ENCODE results near the gene HGD. TPM values are rescaled to one million over a fixed set of nuclear protein-coding genes. Genes with fewer than 3 reads are reported as not detected.
A peak's percentile ranks its signal among the peaks of the same experiment; 100 is the strongest.
"Not testable (repeated sequence)": the region's sequence is repeated elsewhere in the genome, so short reads cannot be mapped to it uniquely, and the experiment has no call there.

Gene HGD
- total and polyA plus RNA-seq, 7 experiments from 2014 or later = 0.44 to 4.9 (median 2.6) TPM; not detected in 2

DNA sequence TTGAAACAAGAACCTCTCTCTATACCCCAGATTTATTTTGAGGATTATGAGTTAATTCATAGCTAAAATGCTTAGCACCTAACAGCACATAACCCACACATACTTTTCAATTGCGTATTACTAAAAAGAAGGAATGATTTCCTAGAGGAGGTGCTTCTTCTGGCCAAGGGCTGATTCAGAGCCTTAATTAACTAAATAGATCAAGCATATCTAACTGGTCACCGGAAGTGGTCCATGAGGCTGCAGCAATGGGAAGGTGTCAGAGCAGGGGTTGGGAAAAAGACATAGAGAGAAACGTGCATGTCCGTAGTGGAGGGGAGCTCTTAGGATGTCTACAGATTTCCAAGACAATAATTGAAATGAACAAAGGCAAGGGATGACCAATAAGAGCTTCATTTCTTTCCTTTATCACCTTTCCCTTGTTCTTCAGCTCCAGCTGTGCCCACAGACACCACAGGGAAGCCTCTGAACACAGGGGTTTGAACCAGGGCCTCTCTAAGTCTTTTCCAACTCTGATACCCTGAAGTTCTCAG, 467 bp downstream of the HGD start:
- intact Hi-C loops (cut with micrococcal nuclease) = no loop called here
- Mint-ChIP-seq H3K4me1 (peaks cover 3 to 11% (median 4%) of the 10 kb centered on the region in 7 donors), H3K36me3 (peaks cover 0 to 17% (median 12%) of the 10 kb centered on the region in 5 donors), H3K27ac (no peak overlapping the region), H3K27me3 (peaks cover 0 to 16% (median 8%) of the 10 kb centered on the region in 5 donors), H3K4me3 (no peak overlapping the region), H3K9me3 (peaks cover 2 to 19% (median 10%) of the 10 kb centered on the region in 11 donors)
- Histone ChIP-seq H3K9me3 (ENCODE audit: control insufficient read depth in 2 of 3, low read length in 3 of 3) (peaks cover 0 to under 1% (median 0%) of the 10 kb centered on the region in 3 experiments), H3K27ac (ENCODE audit: low read depth, low read length) (no peak overlapping the region), H3K27me3 (ENCODE audit: control insufficient read depth in 2 of 2, insufficient read depth in 2 of 2, low read length in 2 of 2) (no peaks in the 10 kb centered on the region), H3K4me3 (ENCODE audit: low read length) (no peak overlapping the region), H3K4me1 (ENCODE audit: control insufficient read depth in 2 of 2, insufficient read depth in 2 of 2, low read length in 2 of 2) (no peaks in the 10 kb centered on the region), H3K36me3 (ENCODE audit: control insufficient read depth in 2 of 3, insufficient read depth in 3 of 3, low read length in 3 of 3) (no peaks in the 10 kb centered on the region)
- ChIA-PET CTCF (no interaction called here), POLR2A (interaction anchor here (0.6 to 0.8 kb wide), 2 partner anchors 37 to 67 kb away, joined by 3 read pairs; no protein-coding TSS in a partner anchor)
- DNase-seq = no peak
- no peak for ATAC-seq

DNA sequence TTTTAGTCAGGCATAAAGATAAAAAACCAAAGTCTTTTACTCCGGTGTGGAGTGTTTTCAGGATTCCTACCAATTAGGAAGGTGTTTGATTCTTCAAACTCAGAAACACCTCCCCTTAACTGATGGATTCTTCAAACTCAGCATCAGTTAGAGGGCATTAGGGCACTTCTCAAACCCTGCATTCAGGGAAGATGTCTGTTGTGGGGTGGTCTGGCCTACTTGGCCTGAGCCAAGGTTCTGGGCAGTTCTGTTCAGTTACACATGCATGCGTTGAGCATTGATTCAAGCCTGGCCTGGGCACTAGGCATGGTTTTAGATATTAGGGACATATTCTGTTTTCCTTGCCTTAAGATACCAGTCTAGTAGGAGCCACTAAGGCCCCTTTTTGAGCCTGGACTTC, 1.0 kb downstream of the HGD start:
- DNase-seq (no peak), ATAC-seq (no peak)
- Histone ChIP-seq H3K9me3 (ENCODE audit: control insufficient read depth in 2 of 3, low read length in 3 of 3) (peaks cover 0 to 5% (median 0%) of the 10 kb centered on the region in 3 experiments), H3K27ac (ENCODE audit: low read depth, low read length) (no peak overlapping the region), H3K4me1 (ENCODE audit: control insufficient read depth in 2 of 2, insufficient read depth in 2 of 2, low read length in 2 of 2) (no peaks in the 10 kb centered on the region), H3K27me3 (ENCODE audit: control insufficient read depth in 2 of 2, insufficient read depth in 2 of 2, low read length in 2 of 2) (no peaks in the 10 kb centered on the region), H3K4me3 (ENCODE audit: low read length) (no peak overlapping the region), H3K36me3 (ENCODE audit: control insufficient read depth in 2 of 3, insufficient read depth in 3 of 3, low read length in 3 of 3) (no peaks in the 10 kb centered on the region)
- H3K4me3 Mint-ChIP-seq = no peak overlapping the region
- ChIA-PET CTCF (no interaction called here), POLR2A (no interaction called here)
- H3K27ac Mint-ChIP-seq = no peak overlapping the region
- intact Hi-C loops (cut with micrococcal nuclease) = no loop called here
- H3K9me3 Mint-ChIP-seq = peaks cover 2 to 25% (median 11%) of the 10 kb centered on the region in 11 donors
- peaks cover under 1 to 18% (median 8%) of the 10 kb centered on the region in 5 donors for H3K27me3 Mint-ChIP-seq
- peaks cover 0 to 19% (median 12%) of the 10 kb centered on the region in 5 donors for H3K36me3 Mint-ChIP-seq
- peaks cover 3 to 11% (median 4%) of the 10 kb centered on the region in 7 donors for H3K4me1 Mint-ChIP-seq

DNA sequence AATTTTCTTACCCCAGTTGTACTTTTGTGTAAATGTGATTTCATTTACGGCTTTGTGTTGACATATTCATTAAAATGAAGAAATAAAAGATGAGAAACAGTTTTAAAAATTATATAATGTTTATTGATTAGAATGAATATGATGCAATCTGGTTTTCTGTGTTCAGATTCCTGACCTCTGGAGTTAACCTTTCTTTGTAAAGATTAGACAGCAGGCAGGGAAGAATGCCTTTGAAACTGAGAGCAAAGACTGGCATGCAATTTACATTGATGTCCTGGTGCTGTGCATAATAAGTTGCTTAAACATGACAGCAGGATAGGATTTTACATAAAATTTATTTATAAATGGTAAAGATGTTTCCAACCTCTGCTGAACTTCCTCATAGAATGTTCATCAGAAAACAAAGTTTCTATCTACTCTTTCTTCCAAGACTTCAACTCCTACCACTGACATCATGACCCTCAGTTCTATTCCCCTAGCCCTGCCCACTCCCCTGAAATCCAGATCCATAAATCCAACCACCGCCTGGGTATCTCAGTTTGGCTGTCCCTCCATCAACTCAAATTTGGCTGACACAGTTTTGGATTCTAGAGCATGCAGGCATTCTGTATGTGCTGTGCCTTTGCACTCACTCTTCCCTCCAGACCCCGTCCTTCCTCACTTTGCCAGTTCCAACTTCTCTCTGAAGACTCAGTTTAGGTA, 1.7 kb downstream of the HGD start:
- Histone ChIP-seq H3K27ac (ENCODE audit: low read depth, low read length) (no peak overlapping the region), H3K36me3 (ENCODE audit: control insufficient read depth in 2 of 3, insufficient read depth in 3 of 3, low read length in 3 of 3) (no peaks in the 10 kb centered on the region), H3K9me3 (ENCODE audit: control insufficient read depth in 2 of 3, low read length in 3 of 3) (peaks cover 0 to 5% (median 0%) of the 10 kb centered on the region in 3 experiments), H3K27me3 (ENCODE audit: control insufficient read depth in 2 of 2, insufficient read depth in 2 of 2, low read length in 2 of 2) (no peaks in the 10 kb centered on the region), H3K4me3 (ENCODE audit: low read length) (no peak overlapping the region), H3K4me1 (ENCODE audit: control insufficient read depth in 2 of 2, insufficient read depth in 2 of 2, low read length in 2 of 2) (no peaks in the 10 kb centered on the region)
- ATAC-seq (no peak), DNase-seq (no peak)
- Mint-ChIP-seq H3K36me3 (peaks cover 0 to 22% (median 12%) of the 10 kb centered on the region in 5 donors), H3K27ac (no peak overlapping the region), H3K27me3 (peaks cover 8 to 19% (median 8%) of the 10 kb centered on the region in 5 donors), H3K4me3 (no peak overlapping the region), H3K9me3 (peaks cover 2 to 30% (median 10%) of the 10 kb centered on the region in 11 donors), H3K4me1 (peaks cover 3 to 11% (median 4%) of the 10 kb centered on the region in 7 donors)
- CTCF ChIA-PET = interaction anchor here (0.6 kb wide), 1 partner anchor 1878 kb away, joined by 3 read pairs; no protein-coding TSS in a partner anchor
- POLR2A ChIA-PET = no interaction called here
- intact Hi-C loops (cut with micrococcal nuclease) = no loop called here

DNA sequence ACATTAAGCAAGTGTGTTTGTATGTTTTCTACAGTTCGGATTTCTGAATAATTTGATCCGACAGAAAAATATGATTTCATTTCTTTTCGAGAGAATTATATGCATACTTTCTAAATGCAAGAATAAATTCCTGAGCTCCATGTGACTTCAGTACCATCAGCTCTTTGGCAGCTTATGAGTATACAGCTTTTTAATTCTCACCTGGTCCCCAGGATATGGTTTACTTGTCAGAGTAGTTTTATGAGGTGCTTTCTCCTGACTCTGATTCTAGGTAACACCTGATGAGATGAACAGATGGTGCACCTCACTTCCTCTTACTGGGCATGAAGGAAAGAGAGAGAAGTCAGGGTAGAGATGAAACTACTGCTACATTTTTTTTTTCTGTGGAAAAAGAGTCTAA, 3.1 kb downstream of the HGD start:
- DNase-seq (no peak), ATAC-seq (no peak)
- Histone ChIP-seq H3K9me3 (ENCODE audit: control insufficient read depth in 2 of 3, low read length in 3 of 3) (peaks cover 0 to 5% (median 0%) of the 10 kb centered on the region in 3 experiments), H3K27me3 (ENCODE audit: control insufficient read depth in 2 of 2, insufficient read depth in 2 of 2, low read length in 2 of 2) (no peaks in the 10 kb centered on the region), H3K27ac (ENCODE audit: low read depth, low read length) (no peak overlapping the region), H3K4me1 (ENCODE audit: control insufficient read depth in 2 of 2, insufficient read depth in 2 of 2, low read length in 2 of 2) (no peaks in the 10 kb centered on the region), H3K36me3 (ENCODE audit: control insufficient read depth in 2 of 3, insufficient read depth in 3 of 3, low read length in 3 of 3) (no peaks in the 10 kb centered on the region), H3K4me3 (ENCODE audit: low read length) (no peak overlapping the region)
- H3K27ac Mint-ChIP-seq = no peak overlapping the region
- H3K36me3 Mint-ChIP-seq = peaks cover 0 to 21% (median 12%) of the 10 kb centered on the region in 5 donors
- POLR2A ChIA-PET = interaction anchor here (0.8 to 1.2 kb wide), 3 partner anchors 13 to 63 kb away, joined by 3 to 5 read pairs (median 4); partner anchors contain the start of genes GTF2E1 and RABL3
- CTCF ChIA-PET = interaction anchor here (0.7 to 0.8 kb wide), 2 partner anchors 10 to 134 kb away, joined by 4 to 5 read pairs; no protein-coding TSS in a partner anchor
- H3K9me3 Mint-ChIP-seq = peaks cover 2 to 30% (median 10%) of the 10 kb centered on the region in 11 donors
- intact Hi-C loops (cut with micrococcal nuclease) = no loop called here
- H3K4me1 Mint-ChIP-seq = peaks cover 3 to 11% (median 4%) of the 10 kb centered on the region in 7 donors
- peaks cover 8 to 19% (median 10%) of the 10 kb centered on the region in 5 donors for H3K27me3 Mint-ChIP-seq
- no peak overlapping the region for H3K4me3 Mint-ChIP-seq

DNA sequence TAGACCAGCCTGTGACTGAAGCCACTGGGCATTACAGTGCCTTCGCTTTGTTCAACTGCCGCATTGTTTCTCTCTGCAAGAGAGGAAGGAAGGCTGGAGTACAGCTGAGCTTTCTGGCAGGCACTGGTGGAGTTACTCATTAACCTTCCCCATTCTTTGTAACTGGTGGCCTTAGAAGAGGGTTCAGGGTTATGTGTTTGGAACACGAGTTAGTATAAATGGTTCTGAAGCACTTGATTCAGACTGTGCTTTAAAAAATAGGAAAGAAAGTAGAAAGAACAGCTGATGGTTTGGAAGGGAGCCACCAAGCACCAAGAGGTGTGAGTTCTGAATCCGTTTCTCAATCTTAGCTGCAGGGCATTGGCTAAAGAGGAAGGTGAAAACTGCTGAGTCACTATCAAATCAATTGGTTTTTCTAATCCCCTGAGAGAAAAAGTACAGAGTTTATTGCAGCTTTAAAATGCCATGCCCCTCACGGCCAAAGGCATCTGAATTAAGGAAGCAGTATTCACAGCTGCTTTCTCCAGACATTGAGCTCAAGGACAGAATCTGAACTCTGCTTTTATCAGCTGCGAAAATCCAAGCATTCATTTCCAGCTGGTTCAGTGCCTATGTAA, 3.6 kb downstream of the HGD start:
- Mint-ChIP-seq H3K27me3 (peaks cover 8 to 19% (median 10%) of the 10 kb centered on the region in 5 donors), H3K4me3 (peak overlapping the region in 4 of 10 donors; percentile 7 to 58 (median 39))
- no peak for DNase-seq

DNA sequence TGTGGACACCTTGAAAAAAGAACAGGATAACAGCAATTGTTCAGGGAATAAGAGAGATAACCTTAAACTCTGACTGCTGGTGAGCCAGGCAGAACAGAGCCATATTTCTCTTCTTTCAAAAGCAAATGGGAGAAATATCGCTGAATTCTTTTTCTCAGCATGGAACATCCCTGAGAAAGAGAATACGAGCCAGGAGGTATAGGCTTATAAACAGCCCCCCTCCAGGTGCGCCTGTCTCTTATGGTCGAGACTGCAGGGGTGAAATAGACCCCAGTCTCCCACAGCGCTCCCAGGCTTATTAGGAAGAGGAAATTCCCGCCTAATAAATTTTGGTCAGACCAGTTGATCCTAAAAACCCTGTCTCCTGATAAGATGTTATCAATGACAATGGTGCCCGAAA, 4.8 kb downstream of the HGD start:
- POLR2A ChIA-PET; H3K9me3 ChIP-seq (ENCODE audit: control insufficient read depth in 2 of 3, low read length in 3 of 3); DNase-seq; CTCF ChIA-PET; H3K27ac Mint-ChIP-seq; ATAC-seq; H3K36me3 ChIP-seq (ENCODE audit: control insufficient read depth in 2 of 3, insufficient read depth in 3 of 3, low read length in 3 of 3); H3K27ac ChIP-seq (ENCODE audit: low read depth, low read length); intact Hi-C loops (cut with micrococcal nuclease); H3K27me3 ChIP-seq (ENCODE audit: control insufficient read depth in 2 of 2, insufficient read depth in 2 of 2, low read length in 2 of 2); H3K4me3 Mint-ChIP-seq; H3K4me1 ChIP-seq (ENCODE audit: control insufficient read depth in 2 of 2, insufficient read depth in 2 of 2, low read length in 2 of 2); H3K4me3 ChIP-seq (ENCODE audit: low read length): not testable (repeated sequence)
- H3K36me3 Mint-ChIP-seq = peaks cover 0 to 23% (median 12%) of the 10 kb centered on the region in 5 donors
- peaks cover 8 to 19% (median 10%) of the 10 kb centered on the region in 5 donors for H3K27me3 Mint-ChIP-seq
- peaks cover 2 to 30% (median 10%) of the 10 kb centered on the region in 11 donors for H3K9me3 Mint-ChIP-seq
- peaks cover 3 to 11% (median 4%) of the 10 kb centered on the region in 7 donors for H3K4me1 Mint-ChIP-seq

More for the DNA sequence above, 3.6 kb downstream of the HGD start:
- POLR2A ChIA-PET = interaction anchor here (0.8 to 1.2 kb wide), 3 partner anchors 13 to 64 kb away, joined by 3 to 5 read pairs (median 4); partner anchors contain the start of genes GTF2E1 and RABL3
- Histone ChIP-seq H3K36me3 (ENCODE audit: control insufficient read depth in 2 of 3, insufficient read depth in 3 of 3, low read length in 3 of 3) (no peaks in the 10 kb centered on the region), H3K27ac (ENCODE audit: low read depth, low read length) (no peak overlapping the region), H3K4me3 (ENCODE audit: low read length) (no peak overlapping the region), H3K27me3 (ENCODE audit: control insufficient read depth in 2 of 2, insufficient read depth in 2 of 2, low read length in 2 of 2) (no peaks in the 10 kb centered on the region), H3K9me3 (ENCODE audit: control insufficient read depth in 2 of 3, low read length in 3 of 3) (peaks cover 0 to 5% (median 0%) of the 10 kb centered on the region in 3 experiments), H3K4me1 (ENCODE audit: control insufficient read depth in 2 of 2, insufficient read depth in 2 of 2, low read length in 2 of 2) (no peaks in the 10 kb centered on the region)
- CTCF ChIA-PET = interaction anchor here (0.7 to 0.8 kb wide), 2 partner anchors 10 to 135 kb away, joined by 4 to 5 read pairs; no protein-coding TSS in a partner anchor
- peak; percentile 61 for ATAC-seq
- intact Hi-C loops (cut with micrococcal nuclease) = no loop called here
- Mint-ChIP-seq H3K4me1 (peaks cover 3 to 11% (median 4%) of the 10 kb centered on the region in 7 donors), H3K9me3 (peaks cover 2 to 30% (median 10%) of the 10 kb centered on the region in 11 donors), H3K27ac (peak overlapping the region in 1 of 9 donors; percentile 4), H3K36me3 (peaks cover 0 to 23% (median 12%) of the 10 kb centered on the region in 5 donors)
